ENCODE data around the gene LAMC3.

DNA sequence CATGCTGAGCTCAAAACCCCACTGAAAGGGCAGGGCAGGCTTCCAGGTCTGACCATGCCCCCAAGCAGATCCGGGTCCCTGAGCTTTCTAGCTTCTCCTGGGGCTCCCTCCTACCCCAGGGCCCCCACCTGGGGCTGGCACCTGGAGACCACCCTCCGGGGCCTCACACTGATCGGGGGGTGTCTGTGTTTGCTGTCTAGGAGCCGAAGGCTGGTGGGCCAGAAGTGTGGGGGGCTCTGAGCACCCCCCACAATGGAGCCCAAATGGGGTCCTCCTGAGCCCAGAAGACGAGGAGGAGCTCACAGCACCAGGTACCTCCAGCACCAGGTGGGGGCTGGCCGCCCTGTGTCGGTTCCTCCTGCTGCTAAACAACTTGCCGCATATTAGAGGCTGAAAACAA, 39.8 kb downstream of the LAMC3 start:
- TF ChIP-seq EZH2 (IDR thresholded peaks at IDR 0.05) (no peak), EZH2phosphoT487 (IDR thresholded peaks at IDR 0.05) (no peak)
- TF ChIP-seq, protein P1, sequence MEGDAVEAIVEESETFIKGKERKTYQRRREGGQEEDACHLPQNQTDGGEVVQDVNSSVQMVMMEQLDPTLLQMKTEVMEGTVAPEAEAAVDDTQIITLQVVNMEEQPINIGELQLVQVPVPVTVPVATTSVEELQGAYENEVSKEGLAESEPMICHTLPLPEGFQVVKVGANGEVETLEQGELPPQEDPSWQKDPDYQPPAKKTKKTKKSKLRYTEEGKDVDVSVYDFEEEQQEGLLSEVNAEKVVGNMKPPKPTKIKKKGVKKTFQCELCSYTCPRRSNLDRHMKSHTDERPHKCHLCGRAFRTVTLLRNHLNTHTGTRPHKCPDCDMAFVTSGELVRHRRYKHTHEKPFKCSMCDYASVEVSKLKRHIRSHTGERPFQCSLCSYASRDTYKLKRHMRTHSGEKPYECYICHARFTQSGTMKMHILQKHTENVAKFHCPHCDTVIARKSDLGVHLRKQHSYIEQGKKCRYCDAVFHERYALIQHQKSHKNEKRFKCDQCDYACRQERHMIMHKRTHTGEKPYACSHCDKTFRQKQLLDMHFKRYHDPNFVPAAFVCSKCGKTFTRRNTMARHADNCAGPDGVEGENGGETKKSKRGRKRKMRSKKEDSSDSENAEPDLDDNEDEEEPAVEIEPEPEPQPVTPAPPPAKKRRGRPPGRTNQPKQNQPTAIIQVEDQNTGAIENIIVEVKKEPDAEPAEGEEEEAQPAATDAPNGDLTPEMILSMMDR (IDR thresholded peaks at IDR 0.05), result no peak

Measured in neural progenitor cell (in vitro differentiated cells).